Esophagus muscularis mucosa (tissue), 4 donors: ENCODE results near the gene FAM111A. TPM values are rescaled to one million over a fixed set of nuclear protein-coding genes. Genes with fewer than 3 reads are reported as not detected.

Experiments used
- DNase-seq: peaks from one replicate; pipeline ENCODE4 v3.0.0-alpha.2; 2017; ENCODE audit errors: extremely low spot score
- H3K27ac ChIP-seq, 4 donors: fragments of 200-600 bp; sonication (generic); replicated peaks in 1 of 4; 1 replicate in 3 of 4; 2 replicates in 1 of 4; pipeline ENCODE4 v1.5.1; 2016 to 2019; ENCODE audit warnings: mild to moderate bottlenecking in 1 of 4
- H3K27me3 ChIP-seq, 4 donors: fragments of 200-600 bp; sonication (generic); one replicate each; pipeline versions ENCODE4 v1.5.1 to v1.6.0; 2016 to 2019
- H3K36me3 ChIP-seq, 4 donors: fragments of 200-600 bp; sonication (generic); one replicate each; pipeline ENCODE4 v1.5.1; 2016 to 2019
- H3K4me1 ChIP-seq, 4 donors: fragments of 200-600 bp; sonication (generic); one replicate each; pipeline ENCODE4 v1.5.1; 2016 to 2019
- H3K4me3 ChIP-seq, 4 donors: fragments of 200-600 bp; sonication (generic); 1 replicate in 2 of 4; 2 replicates in 2 of 4; pipeline ENCODE4 v1.5.1; 2016 to 2019; ENCODE audit warnings: mild to moderate bottlenecking in 4 of 4, moderate library complexity in 1 of 4
- H3K9me3 ChIP-seq, 4 donors: fragments of 200-600 bp; sonication (generic); 1 replicate in 3 of 4; 2 replicates in 1 of 4; pipeline ENCODE4 v1.5.1; 2016 to 2019
- CTCF ChIP-seq, 3 experiments: fragments of 200-600 bp in 2 of 3; fragments of 450-650 bp in 1 of 3; sonication (generic) in 2 of 3; IDR thresholded peaks; one replicate each; pipeline ENCODE4 v1.5.1; 2017 to 2019; ENCODE audit warnings: antibody characterized with exemption in 3 of 3, mild to moderate bottlenecking in 2 of 3, moderate library complexity in 1 of 3
- EP300 ChIP-seq: sonication (generic); formaldehyde crosslinking; IDR thresholded peaks from one replicate; pipeline ENCODE4 v1.6.1; 2017; ENCODE audit warnings: antibody characterized with exemption
- POLR2A ChIP-seq: fragments of 450-650 bp; IDR thresholded peaks from one replicate; pipeline ENCODE4 v1.6.1; 2017; ENCODE audit warnings: antibody characterized with exemption, moderate library complexity, mild to moderate bottlenecking, low read depth
- POLR2AphosphoS5 ChIP-seq, 2 donors: sonication (generic); formaldehyde crosslinking; IDR thresholded peaks; one replicate each; pipeline ENCODE4 v1.6.1; 2017; ENCODE audit warnings: antibody characterized with exemption in 2 of 2
- WGBS: methylation state at CpG from one replicate; pipeline ENCODE4 v1.1.5; 2018; 5-methylcytosine and 5-hydroxymethylcytosine counted together
- intact Hi-C: fragments of 100-400 bp; cut with DNase I; formaldehyde crosslinking; loops from one replicate; pipeline ENCODE4 v1.15.1; 2023
- total RNA-seq, 4 donors: library from RNA; depleted of rRNA; stranded (reverse); fragments of >200 nt; gene quantifications; one replicate each; pipeline versions ENCODE4 v1.1.0 to v1.2.1, GENCODE V29; 2016

The FAM111A gene
- total RNA-seq, 4 donors from 2014 or later = 8.9 to 22.4 (median 17.6) TPM

- no CpG with 5 or more reads among the region's 9 CpGs for WGBS
- no peak for TF ChIP-seq POLR2A
- no peak for TF ChIP-seq POLR2AphosphoS5 (IDR thresholded peaks at IDR 0.05)
- no peak for TF ChIP-seq CTCF (IDR thresholded peaks at IDR 0.05)
- no peak for TF ChIP-seq EP300
Observed at GRCh38 chr11:59197991-59198390, 55.3 kb downstream of the FAM111A start.

DNA sequence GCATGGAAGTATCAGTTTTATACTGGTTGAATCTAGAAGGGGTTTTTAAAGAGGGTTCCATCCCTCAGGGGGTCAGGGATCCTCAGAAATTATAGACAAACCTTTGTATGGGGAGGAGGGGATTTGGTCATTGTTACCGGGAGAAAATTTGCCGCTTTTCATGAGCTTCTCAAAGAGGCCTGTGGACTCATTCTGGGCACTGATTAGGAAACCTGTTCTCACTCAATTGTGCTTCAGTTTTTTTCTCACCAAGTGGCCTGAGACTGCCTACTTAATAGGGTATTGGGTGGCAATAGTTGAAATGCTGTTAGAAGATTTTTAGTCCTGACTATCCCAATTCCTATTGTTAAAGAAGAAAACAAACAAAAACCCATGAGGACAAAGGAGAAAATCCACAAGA, 56.1 kb downstream of the FAM111A start:
- Histone ChIP-seq H3K4me3 (no peak overlapping the region), H3K9me3 (no peaks in the 10 kb centered on the region), H3K36me3 (peaks cover 0 to 22% (median 13%) of the 10 kb centered on the region in 4 donors), H3K27me3 (no peaks in the 10 kb centered on the region), H3K4me1 (peaks cover 0 to 13% (median 11%) of the 10 kb centered on the region in 4 donors), H3K27ac (no peak overlapping the region)
- no peak for DNase-seq
- TF ChIP-seq POLR2AphosphoS5 (IDR thresholded peaks at IDR 0.05) (no peak), EP300 (no peak), POLR2A (no peak), CTCF (IDR thresholded peaks at IDR 0.05) (no peak)
- intact Hi-C loops = no loop called here
- 79% methylated on average over 2 of the region's 2 CpGs for WGBS

More at GRCh38 chr11:59197991-59198390, 55.3 kb downstream of the FAM111A start:
- H3K4me3 ChIP-seq = no peak overlapping the region
- no peaks in the 10 kb centered on the region for H3K27me3 ChIP-seq
- H3K9me3 ChIP-seq = no peaks in the 10 kb centered on the region
- peaks cover 0 to 13% (median 11%) of the 10 kb centered on the region in 4 donors for H3K4me1 ChIP-seq
- no peak overlapping the region for H3K27ac ChIP-seq
- H3K36me3 ChIP-seq = peaks cover 0 to 27% (median 15%) of the 10 kb centered on the region in 4 donors
- intact Hi-C loops = no loop called here
- no peak for DNase-seq

- TF ChIP-seq POLR2A (no peak), EP300 (no peak), POLR2AphosphoS5 (IDR thresholded peaks at IDR 0.05) (no peak), CTCF (IDR thresholded peaks at IDR 0.05) (no peak)
- DNase-seq = no peak
- peaks cover 0 to 13% (median 11%) of the 10 kb centered on the region in 4 donors for H3K4me1 ChIP-seq
- H3K27me3 ChIP-seq = no peaks in the 10 kb centered on the region
- intact Hi-C loops = loop anchor here (10.0 kb wide), 1 partner anchor 235 kb away; the partner anchor contains the start of gene OR5A1
- peaks cover 0 to 20% (median 7%) of the 10 kb centered on the region in 4 donors for H3K36me3 ChIP-seq
- WGBS = 75% methylated on average over 14 of the region's 14 CpGs
- H3K4me3 ChIP-seq = no peak overlapping the region
- H3K27ac ChIP-seq = no peak overlapping the region
- H3K9me3 ChIP-seq = no peaks in the 10 kb centered on the region
Observed at GRCh38 chr11:59199546-59200422, 57.1 kb downstream of the FAM111A start.

GRCh38 chr11:59200423-59200746, 57.7 kb downstream of the FAM111A start:
- no peaks in the 10 kb centered on the region for H3K9me3 ChIP-seq
- no peak for TF ChIP-seq POLR2A
- TF ChIP-seq CTCF (IDR thresholded peaks at IDR 0.05) = no peak
- DNase-seq = no peak
- 49% methylated on average over 4 of the region's 4 CpGs for WGBS
- no peaks in the 10 kb centered on the region for H3K27me3 ChIP-seq
- no peak overlapping the region for H3K4me3 ChIP-seq
- H3K36me3 ChIP-seq = peaks cover 0 to 20% (median 8%) of the 10 kb centered on the region in 4 donors
- H3K4me1 ChIP-seq = peaks cover 0 to 13% (median 11%) of the 10 kb centered on the region in 4 donors
- no peak overlapping the region for H3K27ac ChIP-seq
- intact Hi-C loops = loop anchor here (10.0 kb wide), 1 partner anchor 234 kb away; the partner anchor contains the start of gene OR5A1
